ENCODE data around the gene TEN1.

TEN1 gene

DNA sequence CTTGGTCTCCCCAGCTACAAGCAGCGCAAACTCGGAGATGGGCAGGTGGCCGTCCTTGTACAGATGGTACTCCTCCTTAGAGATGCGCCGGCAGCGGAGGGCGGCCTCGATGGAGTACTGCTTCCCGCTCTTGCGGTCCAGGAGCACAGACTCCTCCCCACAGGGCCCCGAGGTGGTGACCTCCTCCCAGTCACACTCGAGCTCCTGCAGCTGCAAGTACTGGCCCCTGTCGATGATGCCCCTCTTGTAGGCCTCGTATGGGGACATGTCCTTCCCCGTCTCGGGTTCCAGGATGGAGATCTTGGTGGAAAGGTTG, 28.8 kb downstream of the TEN1 start:
- DNase-seq = no peak

DNA sequence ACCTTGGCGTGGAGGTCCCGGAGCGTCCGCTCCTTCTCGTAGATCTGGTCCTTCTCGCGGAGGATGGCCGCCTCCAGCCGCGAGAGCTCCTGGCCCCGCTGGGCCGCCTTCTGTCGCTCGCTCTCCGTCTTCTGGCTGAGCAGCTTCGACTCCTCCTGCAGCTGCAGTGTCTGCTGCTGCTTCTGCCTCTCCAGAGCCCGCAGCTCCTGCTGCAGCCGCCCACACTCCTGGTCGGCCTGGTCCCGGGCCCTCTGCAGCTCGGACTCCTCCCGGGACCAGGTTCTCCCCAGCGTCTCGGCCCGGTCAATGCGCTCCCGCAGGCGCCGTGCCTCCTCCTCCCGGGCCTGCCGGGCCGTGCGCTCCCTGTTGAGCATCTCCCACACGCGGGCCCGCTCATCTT, 29.2 kb downstream of the TEN1 start:
- DNase-seq = no peak

- no peak for DNase-seq
Observed at GRCh38 chr17:76008630-76009425, 29.8 kb downstream of the TEN1 start.

GRCh38 chr17:76009447-76009846, 30.4 kb downstream of the TEN1 start:
- no peak for DNase-seq

GRCh38 chr17:76009969-76010661, 31.1 kb downstream of the TEN1 start:
- no peak for DNase-seq

- no peak for DNase-seq
Observed at GRCh38 chr17:76011951-76012350, 32.9 kb downstream of the TEN1 start.

- DNase-seq = no peak
Observed at GRCh38 chr17:76013377-76013932, 34.4 kb downstream of the TEN1 start.

GRCh38 chr17:76014100-76014924, 35.3 kb downstream of the TEN1 start:
- DNase-seq = peak; percentile 81

- no peak for DNase-seq
Observed at GRCh38 chr17:76014925-76015261, 35.9 kb downstream of the TEN1 start.

DNA sequence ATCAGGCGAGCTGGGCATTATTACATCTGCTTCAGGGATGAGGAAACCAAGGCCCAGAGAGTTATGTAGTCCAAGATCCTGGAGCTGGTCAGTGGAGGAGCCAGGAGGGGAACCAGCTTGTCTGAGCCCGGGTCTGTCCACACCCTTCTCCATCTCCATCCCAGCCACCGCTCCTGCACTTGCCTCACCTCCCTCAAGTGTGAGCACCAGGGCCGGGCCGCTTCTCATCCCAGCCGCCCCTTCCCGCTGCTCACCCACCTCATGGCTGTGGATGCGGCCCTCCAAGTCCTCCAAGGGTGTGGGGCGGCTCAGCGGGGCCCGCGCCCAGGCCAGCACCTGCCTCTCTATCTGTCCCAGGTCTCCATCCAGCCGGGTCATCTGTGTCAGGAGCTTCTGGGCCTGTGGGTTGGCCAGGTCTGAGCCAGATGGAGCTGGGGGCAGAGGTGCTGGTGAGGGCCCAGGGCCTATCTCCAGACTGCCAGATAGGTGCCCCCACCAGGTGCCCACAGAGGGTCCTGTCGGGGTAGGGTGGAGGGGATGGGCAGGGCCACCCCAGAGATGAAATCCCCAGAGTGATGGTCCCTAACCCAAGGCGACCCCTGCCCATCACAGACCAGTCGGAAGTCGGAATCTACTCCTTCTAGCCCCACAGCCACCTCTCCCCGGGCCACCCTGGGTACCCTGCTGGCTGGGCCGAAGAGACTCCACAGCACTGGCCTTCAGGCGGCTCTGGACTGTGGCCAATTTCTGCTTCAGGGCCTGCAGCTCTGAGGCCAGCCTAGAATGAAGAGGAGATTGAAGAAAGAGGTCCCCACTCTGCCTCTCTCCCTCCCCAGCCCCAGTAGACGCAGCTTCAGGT, 38.7 kb downstream of the TEN1 start:
- DNase-seq = no peak

GRCh38 chr17:76018340-76018680, 39.3 kb downstream of the TEN1 start:
- DNase-seq = no peak

DNA sequence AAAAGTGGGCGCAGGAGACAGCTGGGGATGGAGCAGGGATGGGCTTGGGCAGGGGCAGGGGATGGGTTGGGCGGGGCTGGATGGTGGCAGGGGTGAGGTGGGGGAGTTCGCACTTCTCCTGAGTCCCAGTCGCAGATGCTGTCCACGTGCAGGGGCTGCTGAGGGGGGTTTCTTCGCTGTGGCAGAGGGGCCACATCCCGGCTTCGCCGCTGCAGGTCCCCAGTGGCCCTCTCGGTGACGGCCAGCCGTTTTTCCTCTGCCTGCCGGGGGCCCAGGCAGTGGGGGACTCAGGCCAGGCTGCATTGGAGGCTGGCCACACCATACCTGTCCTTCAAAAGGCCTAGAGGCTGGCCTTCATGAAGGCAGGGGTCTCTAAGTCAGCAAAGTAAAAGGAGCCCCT, 39.8 kb downstream of the TEN1 start:
- no peak for DNase-seq

- DNase-seq = no peak
Observed at GRCh38 chr17:76019833-76020467, 40.9 kb downstream of the TEN1 start.

DNA sequence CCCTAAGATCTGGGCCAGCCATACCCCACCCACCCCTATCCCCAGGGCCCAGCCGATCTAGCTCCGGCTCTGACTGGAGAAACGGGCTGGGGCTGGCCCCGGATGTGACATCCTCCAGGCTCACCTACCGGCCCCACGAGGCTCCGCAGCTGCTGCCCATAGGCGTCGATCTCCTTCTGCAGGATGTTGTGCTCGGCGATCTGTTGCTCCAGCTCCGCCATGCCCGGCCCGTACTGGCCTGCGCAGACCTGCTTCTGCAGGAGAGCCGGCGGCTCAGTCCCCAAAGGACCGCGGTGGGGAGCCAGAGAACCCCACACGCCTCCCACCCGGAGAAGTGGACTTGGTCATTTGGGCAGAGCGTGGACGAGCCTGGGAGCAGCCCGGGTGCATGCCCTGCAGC, 43.2 kb downstream of the TEN1 start:
- no peak for DNase-seq

DNA sequence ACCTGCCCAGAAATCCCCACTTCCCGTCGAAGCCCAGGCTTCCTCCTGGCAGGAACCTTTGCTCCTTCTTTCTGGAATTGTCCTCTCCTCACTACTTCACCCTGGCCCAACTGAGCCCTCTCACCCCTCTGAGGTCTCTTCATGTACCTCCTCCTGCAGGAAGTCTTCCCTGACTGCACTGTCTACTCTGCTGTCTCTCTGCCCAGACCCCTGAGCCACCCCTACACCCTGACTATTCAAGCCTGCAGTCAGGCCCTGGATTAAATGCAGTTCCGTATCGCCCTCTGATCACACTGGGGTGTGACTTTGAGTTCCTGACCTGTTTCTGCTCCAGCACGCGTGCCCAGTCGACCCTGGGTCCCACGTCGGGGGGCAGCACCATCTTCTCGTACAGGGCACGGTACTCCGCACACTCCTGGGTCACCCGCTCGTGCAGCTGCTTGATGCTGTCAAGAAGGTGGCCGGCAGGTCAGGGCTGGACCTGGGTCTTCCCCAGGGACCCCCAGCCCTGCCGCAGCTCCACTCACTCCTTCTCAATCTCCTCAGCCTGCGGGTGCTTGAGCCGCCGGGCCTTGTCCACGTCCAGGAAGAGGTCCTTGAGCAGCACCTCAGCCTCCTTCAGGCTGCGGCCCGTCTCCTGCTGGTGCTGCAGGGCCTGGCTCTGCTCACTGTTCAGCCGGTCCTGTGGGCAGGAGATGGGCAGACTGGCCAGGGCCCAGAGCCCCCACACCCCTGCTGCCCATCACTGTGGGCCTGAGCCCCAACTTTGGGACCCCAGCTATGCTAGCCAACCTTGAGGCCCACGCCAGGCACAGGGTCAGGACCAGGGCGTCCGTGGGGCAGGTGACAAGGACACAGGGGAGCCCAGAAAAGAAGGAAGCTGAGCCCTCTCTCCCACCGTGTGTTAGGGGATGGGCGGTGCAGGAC, 44.2 kb downstream of the TEN1 start:
- DNase-seq = no peak

- DNase-seq = no peak
Observed at GRCh38 chr17:76023900-76024237, 44.8 kb downstream of the TEN1 start.

DNA sequence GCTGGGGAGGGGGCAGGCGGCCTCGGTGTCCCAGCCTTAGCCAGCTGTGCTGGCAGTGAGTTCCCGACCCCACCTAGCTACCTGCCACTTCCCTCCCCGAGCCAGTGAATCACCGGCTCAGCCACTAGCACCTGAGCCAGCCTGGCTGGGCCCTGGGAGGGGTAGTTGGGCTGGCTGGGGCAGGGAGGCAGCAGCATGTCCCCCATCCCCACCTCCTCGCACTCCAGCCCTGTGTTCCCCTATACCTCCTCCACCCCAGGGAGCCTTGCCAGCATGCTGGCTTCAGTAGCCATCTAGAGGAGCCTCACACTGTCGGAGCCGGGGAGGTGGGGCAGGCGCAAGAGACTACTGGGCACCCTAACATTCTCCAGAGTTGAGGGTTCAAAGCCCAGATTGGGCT, 45.3 kb downstream of the TEN1 start:
- DNase-seq = no peak

DNA sequence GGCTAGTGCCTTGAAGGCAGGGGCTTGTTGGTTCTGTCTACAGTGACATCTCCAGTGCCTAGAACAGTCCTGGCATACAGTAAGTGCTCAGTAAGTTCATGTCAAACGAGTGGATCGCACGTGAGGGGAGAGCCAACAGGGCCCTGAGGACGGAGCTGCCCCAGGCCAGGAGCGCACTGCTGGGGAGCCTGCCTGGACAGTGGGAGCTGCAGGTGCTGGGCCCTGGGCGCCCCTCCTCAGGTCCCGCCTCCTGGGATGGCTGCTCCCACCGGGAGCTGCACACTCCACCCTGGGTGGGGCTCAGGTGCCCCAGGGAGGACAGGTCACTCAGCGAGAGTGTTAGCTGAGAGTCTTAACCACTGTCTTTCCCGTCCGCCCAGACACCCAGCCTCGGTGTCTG, 46.3 kb downstream of the TEN1 start:
- no peak for DNase-seq

DNA sequence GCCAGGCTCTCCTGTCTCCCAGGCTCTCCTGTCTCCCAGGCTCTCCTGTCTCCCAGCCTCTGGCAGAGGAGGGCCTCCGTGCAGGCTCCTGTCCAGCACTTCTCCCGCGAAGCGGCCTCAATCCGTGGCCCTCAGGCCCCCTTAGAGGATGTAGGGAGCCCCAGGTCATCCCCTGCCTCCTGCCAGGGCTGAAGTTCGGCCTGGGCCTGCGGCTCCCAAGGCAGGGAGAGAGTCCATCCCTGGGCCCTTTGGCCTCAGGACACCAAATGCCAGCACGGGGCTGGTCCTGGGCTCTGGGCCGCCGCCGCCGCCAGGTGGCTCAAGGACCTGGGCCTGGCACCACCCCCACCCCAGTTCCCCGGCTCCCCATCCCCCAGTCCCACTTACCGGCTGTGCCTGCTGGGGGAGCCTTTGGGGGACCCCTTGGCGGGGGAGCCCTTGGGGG, 47.7 kb downstream of the TEN1 start:
- no peak for DNase-seq

DNA sequence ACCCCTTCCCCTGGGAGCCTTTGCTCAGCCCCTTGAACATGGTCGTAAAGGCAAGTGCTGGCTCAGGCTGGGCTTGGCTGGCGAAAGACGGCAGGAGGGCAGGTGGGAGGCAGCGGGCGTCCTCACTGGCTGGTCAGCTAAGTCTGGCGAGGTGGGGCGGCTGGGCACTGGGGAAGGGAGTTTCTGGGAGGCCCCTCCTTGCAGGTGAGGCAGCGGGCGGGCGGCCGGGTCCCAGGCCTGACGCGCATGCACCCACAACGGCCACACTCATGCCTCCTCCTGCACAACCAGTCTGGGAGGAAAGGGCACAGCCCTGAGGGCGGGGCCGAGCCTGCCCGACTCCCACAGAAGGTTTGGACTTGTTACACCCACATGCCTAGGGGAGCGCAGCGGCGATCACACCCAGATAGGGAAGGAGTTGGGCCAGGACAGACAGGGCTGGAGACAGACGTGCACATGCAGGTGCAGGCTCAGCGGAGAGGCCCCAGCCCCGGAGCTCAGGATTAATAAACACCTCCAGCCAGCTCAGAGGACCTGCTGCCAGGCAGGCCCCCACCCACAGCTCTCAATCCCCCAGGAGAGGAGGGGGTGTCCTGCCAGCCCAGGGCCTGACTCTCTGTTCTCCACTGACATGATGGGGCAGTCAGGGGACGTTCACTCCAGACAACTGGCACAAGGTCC, 48.3 kb downstream of the TEN1 start, which contains the start of gene EVPL:
Gene EVPL (minus strand): TSS at position 148 of the 681 bp plus-strand sequence. CDS start 108 bp downstream, at position 40.
- DNase-seq = no peak

All from CD4-positive, alpha-beta T cell treated with Interleukin-12 subunit alpha and Interleukin-12 subunit beta, for 1 hour (primary cell).